GM12891 (cell line): ENCODE results near the gene APBA2.

Source experiments
- PAX5 ChIP-seq: IDR thresholded peaks from 2 replicates; pipeline ENCODE4 v1.6.1; 2011; ENCODE audit warnings: low read length, moderate library complexity, mild to moderate bottlenecking; ENCODE audit not compliant: insufficient read depth, severe bottlenecking
- POLR2A ChIP-seq: IDR thresholded peaks from 2 replicates; pipeline ENCODE4 v1.6.1; 2011; ENCODE audit warnings: low read depth, low read length, control low read depth
- POLR2AphosphoS5 ChIP-seq: IDR thresholded peaks from 2 replicates; pipeline ENCODE4 v1.6.1; 2011; ENCODE audit warnings: low read depth, low read length, control low read depth
- POU2F2 ChIP-seq: IDR thresholded peaks from 2 replicates; pipeline ENCODE4 v1.6.1; 2011; ENCODE audit warnings: low read depth, mild to moderate bottlenecking, control low read depth, low read length, moderate library complexity
- SPI1 ChIP-seq: IDR thresholded peaks from 2 replicates; pipeline ENCODE4 v1.6.1; 2011; ENCODE audit warnings: low read depth, low read length, control low read depth
- TAF1 ChIP-seq: IDR thresholded peaks from 2 replicates; pipeline ENCODE4 v1.6.1; 2011; ENCODE audit warnings: low read depth, low read length, control low read depth

DNA sequence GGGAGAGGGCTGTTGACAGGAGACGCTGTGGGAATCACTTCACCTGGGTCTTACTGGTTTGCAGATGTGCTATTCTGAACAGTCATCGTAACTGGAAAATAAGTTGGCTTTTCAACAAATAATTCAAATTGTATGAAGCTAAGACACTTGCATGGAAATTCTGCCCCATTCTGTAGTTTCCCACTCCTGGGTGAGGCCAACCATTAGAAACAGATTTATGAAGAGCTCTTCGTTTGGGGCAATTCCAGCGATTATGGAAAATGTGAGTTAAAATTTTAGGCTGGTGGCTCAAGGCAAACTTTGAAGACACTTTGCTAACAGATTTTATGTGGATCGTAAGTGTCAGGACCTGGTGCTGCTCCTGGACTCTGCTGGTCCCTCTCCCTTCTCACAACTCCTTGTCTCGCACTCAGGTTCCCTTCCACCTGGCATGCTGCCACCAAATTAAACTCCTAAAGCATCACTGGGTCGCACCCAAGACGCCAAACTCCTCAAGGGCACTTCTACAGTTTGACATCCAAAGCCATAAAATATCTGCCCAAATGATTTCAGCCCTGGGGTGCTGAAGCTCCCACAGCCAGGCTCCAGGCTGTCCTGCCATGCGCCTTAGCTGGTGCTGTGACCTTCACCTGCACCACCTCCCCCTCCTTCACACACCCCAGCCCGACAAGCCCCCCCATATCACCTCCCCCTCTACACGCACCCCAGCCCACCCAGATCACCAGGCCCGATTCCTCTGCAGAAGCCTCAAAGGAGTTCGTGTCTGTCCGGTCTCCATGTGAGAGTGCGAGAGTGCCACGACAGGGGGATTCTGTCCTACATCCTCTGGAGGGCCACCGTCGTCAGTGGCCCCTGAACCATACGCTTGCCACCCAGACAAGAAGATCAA is 245.4 kb downstream of the APBA2 start:
- TF ChIP-seq POLR2AphosphoS5, result no peak
- no peak for TF ChIP-seq POLR2A
- no peak for TF ChIP-seq TAF1
- no peak for TF ChIP-seq SPI1
- no peak for TF ChIP-seq PAX5
- no peak for TF ChIP-seq POU2F2
